ENCODE data around the gene TNFRSF13B.

DNA sequence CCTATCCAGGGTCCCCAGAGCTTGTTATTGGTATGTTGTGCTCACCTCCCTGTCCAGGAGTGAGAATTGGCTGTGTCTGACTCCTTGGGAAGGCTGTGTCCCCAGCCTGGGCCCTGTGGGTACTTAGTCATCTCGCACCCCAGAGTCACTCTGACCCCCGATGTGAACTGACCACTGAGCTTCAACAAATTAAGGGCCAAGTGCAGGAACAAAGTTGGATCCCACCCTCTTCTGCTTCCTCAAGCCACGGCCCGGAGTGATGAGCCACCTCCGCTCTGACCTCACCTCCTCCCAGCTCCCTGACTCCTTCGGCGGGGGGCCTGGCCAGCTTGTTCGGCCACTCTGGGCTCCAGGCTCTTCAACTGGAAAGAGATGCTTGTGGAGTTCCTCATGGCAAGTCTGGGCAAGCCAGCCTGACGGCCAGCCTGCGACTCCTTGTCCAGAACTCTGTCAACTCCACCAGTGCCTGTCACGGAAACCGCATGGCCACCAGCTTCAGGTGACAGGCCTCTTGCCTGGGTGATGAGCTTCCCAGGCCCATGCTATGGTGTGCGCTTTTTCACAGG, 48.1 kb upstream of the TNFRSF13B start:
- TF ChIP-seq EZH2 (IDR thresholded peaks at IDR 0.05; ENCODE audit: low read depth) (no peak), CTCF (conservative IDR thresholded peaks at IDR 0.05) (no peak)
